ENCODE results near the gene HSD11B2.

- TF ChIP-seq CTCF (IDR thresholded peaks at IDR 0.05) (no peak), ZFX (IDR thresholded peaks at IDR 0.05; ENCODE audit: borderline replicate concordance) (no peak)
Observed at GRCh38 chr16:67389911-67390815, 40.8 kb upstream of the HSD11B2 start.

All from 22Rv1 (cell line).